Stimulated activated CD8-positive, alpha-beta memory T cell treated with anti-CD3 and anti-CD28 coated beads, Interleukin-7, amount 100 ng/mL, for 1 hour (primary cell): ENCODE results near the gene CILP.

Experiments used
- DNase-seq, 2 donors: peaks; one replicate each; pipeline ENCODE4 v3.0.0-alpha.2; 2020; ENCODE audit warnings: low read depth in 2 of 2

CILP gene

GRCh38 chr15:65146438-65146837, 64.8 kb downstream of the CILP start:
- no peak for DNase-seq
